ENCODE measurements around the gene SP2. TPM values are rescaled to one million over a fixed set of nuclear protein-coding genes. Genes with fewer than 3 reads are reported as not detected.

Gene SP2
- total RNA-seq, 2 donors from 2014 or later, result 12.8 to 13.4 TPM

DNA sequence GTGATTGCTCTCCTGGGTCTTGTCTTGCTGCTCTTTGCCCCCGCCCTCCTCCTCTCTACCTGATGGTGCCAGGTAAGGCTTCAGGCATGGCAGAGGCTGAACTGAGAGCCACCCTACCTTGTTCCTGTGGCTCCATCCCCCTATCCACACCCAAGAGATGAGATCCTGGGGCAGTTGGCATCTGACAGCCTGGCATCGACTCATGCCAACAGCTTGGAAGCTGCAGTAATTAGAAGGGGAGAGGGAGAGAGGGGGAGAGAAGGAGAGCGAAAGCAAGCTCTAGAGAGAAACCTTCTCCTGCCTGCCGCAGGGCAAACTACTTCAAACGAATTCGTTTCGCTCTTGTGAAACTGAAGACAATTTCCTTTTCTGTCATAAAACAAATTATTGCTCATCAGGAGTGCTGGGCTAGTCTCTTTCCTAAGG is 31.2 kb upstream of the SP2 start:
- Mint-ChIP-seq H3K4me1 (peaks cover 8% of the 10 kb centered on the region), H3K9me3 (no peaks in the 10 kb centered on the region), H3K27ac (no peak overlapping the region)

DNA sequence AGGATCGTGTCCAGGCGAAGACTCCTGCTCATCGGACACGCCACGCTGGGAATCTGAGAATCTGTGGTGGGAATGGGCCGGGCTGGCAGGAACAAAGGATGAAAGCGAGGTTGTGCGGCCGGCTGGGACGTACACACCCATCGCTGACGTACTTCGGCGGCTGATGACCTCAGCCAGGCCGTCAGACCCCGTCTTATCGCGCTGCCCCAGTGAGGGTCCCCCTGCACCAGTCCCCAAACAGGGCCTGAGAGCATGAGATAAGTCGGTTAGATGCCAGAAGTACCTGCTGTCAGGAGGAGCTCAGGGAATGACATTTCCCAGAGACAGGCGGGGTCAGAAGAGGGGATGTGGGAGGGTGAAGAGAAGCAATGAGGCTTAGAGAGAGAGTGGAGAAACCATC is 29.1 kb upstream of the SP2 start:
- Histone ChIP-seq H3K9me3 (ENCODE audit: control insufficient read depth, low read length) (no peaks in the 10 kb centered on the region), H3K27ac (ENCODE audit: low read depth, low read length) (no peak overlapping the region), H3K9ac (ENCODE audit: extremely low read depth, low read length, poor library complexity, severe bottlenecking) (no peak overlapping the region), H3K4me3 (ENCODE audit: low read length) (no peak overlapping the region), H3K36me3 (ENCODE audit: control insufficient read depth, insufficient read depth, low read length) (no peaks in the 10 kb centered on the region), H3K27me3 (ENCODE audit: control insufficient read depth, insufficient read depth, low read length, poor library complexity, severe bottlenecking) (peaks cover 34% of the 10 kb centered on the region), H3K4me1 (ENCODE audit: control insufficient read depth, insufficient read depth, low read length) (peaks cover 3% of the 10 kb centered on the region)
- no peak for DNase-seq
- Mint-ChIP-seq H3K36me3 (ENCODE audit: low read depth) (no peaks in the 10 kb centered on the region), H3K27me3 (ENCODE audit: insufficient read depth) (peaks cover 71% of the 10 kb centered on the region), H3K9me3 (no peaks in the 10 kb centered on the region), H3K4me1 (peaks cover 19% of the 10 kb centered on the region), H3K27ac (no peak overlapping the region), H3K4me3 (no peak overlapping the region)
- WGBS, 2 experiments (ENCODE audit: insufficient coverage in 1 of 2, insufficient read length in 1 of 2), result 90% methylated on average over 20 of the region's 20 CpGs
- TF ChIP-seq, protein P1, sequence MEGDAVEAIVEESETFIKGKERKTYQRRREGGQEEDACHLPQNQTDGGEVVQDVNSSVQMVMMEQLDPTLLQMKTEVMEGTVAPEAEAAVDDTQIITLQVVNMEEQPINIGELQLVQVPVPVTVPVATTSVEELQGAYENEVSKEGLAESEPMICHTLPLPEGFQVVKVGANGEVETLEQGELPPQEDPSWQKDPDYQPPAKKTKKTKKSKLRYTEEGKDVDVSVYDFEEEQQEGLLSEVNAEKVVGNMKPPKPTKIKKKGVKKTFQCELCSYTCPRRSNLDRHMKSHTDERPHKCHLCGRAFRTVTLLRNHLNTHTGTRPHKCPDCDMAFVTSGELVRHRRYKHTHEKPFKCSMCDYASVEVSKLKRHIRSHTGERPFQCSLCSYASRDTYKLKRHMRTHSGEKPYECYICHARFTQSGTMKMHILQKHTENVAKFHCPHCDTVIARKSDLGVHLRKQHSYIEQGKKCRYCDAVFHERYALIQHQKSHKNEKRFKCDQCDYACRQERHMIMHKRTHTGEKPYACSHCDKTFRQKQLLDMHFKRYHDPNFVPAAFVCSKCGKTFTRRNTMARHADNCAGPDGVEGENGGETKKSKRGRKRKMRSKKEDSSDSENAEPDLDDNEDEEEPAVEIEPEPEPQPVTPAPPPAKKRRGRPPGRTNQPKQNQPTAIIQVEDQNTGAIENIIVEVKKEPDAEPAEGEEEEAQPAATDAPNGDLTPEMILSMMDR (conservative IDR thresholded peaks at IDR 0.05), result no peak

More for the DNA sequence above, 31.2 kb upstream of the SP2 start:
- Histone ChIP-seq H3K4me3 (ENCODE audit: low read length) (no peak overlapping the region), H3K36me3 (ENCODE audit: control insufficient read depth, insufficient read depth, low read length) (no peaks in the 10 kb centered on the region), H3K27ac (ENCODE audit: low read depth, low read length) (no peak overlapping the region), H3K9ac (ENCODE audit: extremely low read depth, low read length, poor library complexity, severe bottlenecking) (no peak overlapping the region), H3K4me1 (ENCODE audit: control insufficient read depth, insufficient read depth, low read length) (no peaks in the 10 kb centered on the region), H3K27me3 (ENCODE audit: control insufficient read depth, insufficient read depth, low read length, poor library complexity, severe bottlenecking) (peaks cover 18% of the 10 kb centered on the region), H3K9me3 (ENCODE audit: control insufficient read depth, low read length) (no peaks in the 10 kb centered on the region)
- no peaks in the 10 kb centered on the region for H3K36me3 Mint-ChIP-seq (ENCODE audit: low read depth)
- TF ChIP-seq, protein P1 (conservative IDR thresholded peaks at IDR 0.05), result no peak
- no peak overlapping the region for H3K4me3 Mint-ChIP-seq
- DNase-seq, result no peak
- peaks cover 53% of the 10 kb centered on the region for H3K27me3 Mint-ChIP-seq (ENCODE audit: insufficient read depth)
- WGBS, 2 experiments (ENCODE audit: insufficient coverage in 1 of 2, insufficient read length in 1 of 2), result 76 to 88% methylated on average over 6 to 7 of the region's 7 CpGs

DNA sequence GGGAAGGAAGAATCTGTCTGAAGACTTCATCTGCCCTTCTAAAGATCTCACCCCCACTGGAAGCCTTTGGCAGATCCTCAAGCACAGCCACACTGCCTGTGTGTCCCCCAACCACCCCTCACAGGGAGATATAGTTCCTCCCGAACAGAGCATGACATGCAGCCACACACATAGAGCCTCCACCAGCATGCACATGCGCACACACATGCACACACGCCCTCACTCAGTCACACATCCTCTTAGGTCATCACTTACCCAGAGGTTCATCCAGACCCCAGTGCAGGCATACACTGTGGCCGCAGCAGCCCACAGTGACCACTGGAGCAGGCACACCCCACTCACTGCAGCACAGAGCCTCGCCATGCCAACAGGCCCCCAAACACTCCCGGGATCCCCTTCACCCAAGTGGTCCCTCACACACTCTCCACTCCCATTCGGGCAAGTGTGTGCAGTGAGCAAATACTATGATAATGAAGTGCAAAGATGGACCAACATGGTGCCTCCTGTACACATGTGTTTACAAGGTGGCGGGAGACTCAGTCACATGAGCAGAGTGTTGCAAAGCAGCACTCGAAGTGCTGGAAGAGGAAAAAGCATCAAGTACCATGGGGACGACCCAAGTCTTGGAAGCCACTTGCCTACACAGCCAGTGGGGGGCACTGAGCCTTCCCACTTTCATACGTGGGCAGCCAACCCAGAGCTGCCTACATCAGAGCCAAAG is 28.1 kb upstream of the SP2 start:
- Mint-ChIP-seq H3K27ac (no peak overlapping the region), H3K36me3 (ENCODE audit: low read depth) (no peaks in the 10 kb centered on the region), H3K4me3 (no peak overlapping the region), H3K4me1 (peaks cover 26% of the 10 kb centered on the region), H3K9me3 (no peaks in the 10 kb centered on the region), H3K27me3 (ENCODE audit: insufficient read depth) (peaks cover 76% of the 10 kb centered on the region)
- Histone ChIP-seq H3K9me3 (ENCODE audit: control insufficient read depth, low read length) (no peaks in the 10 kb centered on the region), H3K27ac (ENCODE audit: low read depth, low read length) (no peak overlapping the region), H3K9ac (ENCODE audit: extremely low read depth, low read length, poor library complexity, severe bottlenecking) (no peak overlapping the region), H3K27me3 (ENCODE audit: control insufficient read depth, insufficient read depth, low read length, poor library complexity, severe bottlenecking) (peaks cover 37% of the 10 kb centered on the region), H3K36me3 (ENCODE audit: control insufficient read depth, insufficient read depth, low read length) (no peaks in the 10 kb centered on the region), H3K4me1 (ENCODE audit: control insufficient read depth, insufficient read depth, low read length) (peaks cover 7% of the 10 kb centered on the region), H3K4me3 (ENCODE audit: low read length) (no peak overlapping the region)
- 89 to 95% methylated on average over 6 to 11 of the region's 11 CpGs for WGBS, 2 experiments (ENCODE audit: insufficient coverage in 1 of 2, insufficient read length in 1 of 2)
- DNase-seq, result no peak
- TF ChIP-seq, protein P1 (conservative IDR thresholded peaks at IDR 0.05), result no peak

Data from endodermal cell (in vitro differentiated cells).